ENCODE data around the gene BEGAIN. TPM values are rescaled to one million over a fixed set of nuclear protein-coding genes. Genes with fewer than 3 reads are reported as not detected.

The BEGAIN gene
- total and polyA plus RNA-seq, 2 experiments from 2014 or later: 0.11 to 0.65 TPM

- H3K4me3 ChIP-seq: no peak overlapping the region
- H4K20me1 ChIP-seq (ENCODE audit: insufficient read depth): no peaks in the 10 kb centered on the region
- no peaks in the 10 kb centered on the region for H3K79me2 ChIP-seq (ENCODE audit: insufficient read depth)
- H3K27me3 ChIP-seq (replicated peaks; ENCODE audit: insufficient read depth): no peaks in the 10 kb centered on the region
- DNase-seq: no peak
- WGBS, 2 experiments (ENCODE audit: low coverage in 1 of 2, low lambda C conversion rate in 2 of 2, missing lambda C conversion rate in 2 of 2): 69 to 77% methylated on average over 11 to 15 of the region's 15 CpGs
- no peaks in the 10 kb centered on the region for H3K9me2 ChIP-seq (ENCODE audit: insufficient read depth)
- no peak overlapping the region for H3K27ac ChIP-seq
- no peak overlapping the region for H2AFZ ChIP-seq
- no peak overlapping the region for H3K9ac ChIP-seq
- H3K4me1 ChIP-seq (ENCODE audit: insufficient read depth): no peaks in the 10 kb centered on the region
- in situ Hi-C loops (cut with MboI): no loop called here
- no peak overlapping the region for H3K4me2 ChIP-seq (ENCODE audit: unreplicated experiment)
- TF ChIP-seq EZH2 (IDR thresholded peaks at IDR 0.05; ENCODE audit: insufficient read depth, poor library complexity, severe bottlenecking): no peak
- TF ChIP-seq EZH2phosphoT487 (IDR thresholded peaks at IDR 0.05; ENCODE audit: insufficient read depth, low read depth): no peak
- no peaks in the 10 kb centered on the region for H3K36me3 ChIP-seq (ENCODE audit: low read depth)
- no peaks in the 10 kb centered on the region for H3K9me3 ChIP-seq (ENCODE audit: low read depth)
- no peaks in the 10 kb centered on the region for H3F3A ChIP-seq (ENCODE audit: insufficient read depth)
These were observed 26.2 kb downstream of the BEGAIN start for GRCh38 chr14:100561005-100561404.

DNA sequence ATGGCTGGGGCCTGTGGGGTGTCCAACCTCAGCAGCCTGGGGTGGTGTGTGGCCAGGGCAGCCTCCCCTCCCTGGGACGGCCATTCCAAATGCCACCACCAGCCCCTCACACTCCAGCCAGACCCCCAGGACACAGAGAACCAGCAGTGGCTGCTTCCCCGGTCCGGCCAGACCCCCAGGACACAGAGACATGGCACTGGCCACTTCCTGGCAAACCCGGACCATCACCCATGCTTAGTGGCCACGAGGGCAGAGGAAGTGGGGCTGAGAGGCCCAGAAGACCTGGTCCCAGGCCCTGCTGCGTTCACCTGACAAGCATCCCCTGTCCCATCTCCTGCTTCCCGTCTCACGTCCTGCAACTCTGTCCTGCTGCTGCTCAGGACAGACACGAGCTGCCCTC lies 26.7 kb downstream of the BEGAIN start:
- no peak overlapping the region for H3K9ac ChIP-seq
- H3K79me2 ChIP-seq (ENCODE audit: insufficient read depth): no peaks in the 10 kb centered on the region
- no peak overlapping the region for H3K4me3 ChIP-seq
- H3K27me3 ChIP-seq (replicated peaks; ENCODE audit: insufficient read depth): no peaks in the 10 kb centered on the region
- H2AFZ ChIP-seq: no peak overlapping the region
- in situ Hi-C loops (cut with MboI): no loop called here
- no peaks in the 10 kb centered on the region for H3K36me3 ChIP-seq (ENCODE audit: low read depth)
- no peaks in the 10 kb centered on the region for H3K9me2 ChIP-seq (ENCODE audit: insufficient read depth)
- H3K27ac ChIP-seq: no peak overlapping the region
- TF ChIP-seq EZH2 (IDR thresholded peaks at IDR 0.05; ENCODE audit: insufficient read depth, poor library complexity, severe bottlenecking) (no peak), EZH2phosphoT487 (IDR thresholded peaks at IDR 0.05; ENCODE audit: insufficient read depth, low read depth) (no peak)
- no peaks in the 10 kb centered on the region for H3F3A ChIP-seq (ENCODE audit: insufficient read depth)
- no peak overlapping the region for H3K4me2 ChIP-seq (ENCODE audit: unreplicated experiment)
- H4K20me1 ChIP-seq (ENCODE audit: insufficient read depth): no peaks in the 10 kb centered on the region
- WGBS, 2 experiments (ENCODE audit: low coverage in 1 of 2, low lambda C conversion rate in 2 of 2, missing lambda C conversion rate in 2 of 2): 77 to 87% methylated on average over 8 of the region's 9 CpGs
- no peaks in the 10 kb centered on the region for H3K4me1 ChIP-seq (ENCODE audit: insufficient read depth)
- no peak for DNase-seq
- no peaks in the 10 kb centered on the region for H3K9me3 ChIP-seq (ENCODE audit: low read depth)

DNA sequence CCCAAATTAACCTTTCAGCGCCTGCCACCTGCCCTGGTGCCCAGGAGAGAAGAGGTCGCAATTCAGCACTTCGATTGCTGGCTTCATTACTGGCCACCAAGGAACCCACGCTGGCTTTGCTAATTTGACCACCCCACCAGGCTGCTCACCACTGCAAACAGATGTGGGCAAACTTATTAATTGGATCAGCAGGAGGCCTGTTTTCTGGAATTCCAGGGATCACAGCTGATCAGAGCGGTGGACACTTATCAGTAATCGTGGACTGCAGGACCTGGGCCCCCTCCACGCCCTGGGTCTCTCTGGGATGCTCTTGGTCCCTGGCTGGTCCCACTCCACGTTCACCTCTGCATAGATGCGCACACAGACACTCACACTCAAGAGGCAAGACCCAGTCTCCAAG lies 27.8 kb downstream of the BEGAIN start:
- DNase-seq: no peak
- no peak overlapping the region for H3K4me2 ChIP-seq (ENCODE audit: unreplicated experiment)
- no peak overlapping the region for H3K9ac ChIP-seq
- no peaks in the 10 kb centered on the region for H3F3A ChIP-seq (ENCODE audit: insufficient read depth)
- H3K27me3 ChIP-seq (replicated peaks; ENCODE audit: insufficient read depth): no peaks in the 10 kb centered on the region
- H3K27ac ChIP-seq: no peak overlapping the region
- H3K9me2 ChIP-seq (ENCODE audit: insufficient read depth): no peaks in the 10 kb centered on the region
- no peak overlapping the region for H3K4me3 ChIP-seq
- no peaks in the 10 kb centered on the region for H4K20me1 ChIP-seq (ENCODE audit: insufficient read depth)
- no peak overlapping the region for H2AFZ ChIP-seq
- H3K79me2 ChIP-seq (ENCODE audit: insufficient read depth): no peaks in the 10 kb centered on the region
- no peaks in the 10 kb centered on the region for H3K4me1 ChIP-seq (ENCODE audit: insufficient read depth)
- TF ChIP-seq EZH2 (IDR thresholded peaks at IDR 0.05; ENCODE audit: insufficient read depth, poor library complexity, severe bottlenecking) (no peak), EZH2phosphoT487 (IDR thresholded peaks at IDR 0.05; ENCODE audit: insufficient read depth, low read depth) (no peak)
- in situ Hi-C loops (cut with MboI): no loop called here
- H3K9me3 ChIP-seq (ENCODE audit: low read depth): no peaks in the 10 kb centered on the region
- H3K36me3 ChIP-seq (ENCODE audit: low read depth): no peaks in the 10 kb centered on the region
- WGBS, 2 experiments (ENCODE audit: low coverage in 1 of 2, low lambda C conversion rate in 2 of 2, missing lambda C conversion rate in 2 of 2): 80 to 82% methylated on average over 9 of the region's 9 CpGs

GRCh38 chr14:100558966-100559365 lies 28.3 kb downstream of the BEGAIN start:
- Histone ChIP-seq H3K79me2 (ENCODE audit: insufficient read depth) (no peaks in the 10 kb centered on the region), H3K9me2 (ENCODE audit: insufficient read depth) (no peaks in the 10 kb centered on the region), H3K27ac (no peak overlapping the region), H3K27me3 (replicated peaks; ENCODE audit: insufficient read depth) (no peaks in the 10 kb centered on the region), H3K4me2 (ENCODE audit: unreplicated experiment) (no peak overlapping the region), H4K20me1 (ENCODE audit: insufficient read depth) (no peaks in the 10 kb centered on the region), H3K36me3 (ENCODE audit: low read depth) (no peaks in the 10 kb centered on the region), H3K4me1 (ENCODE audit: insufficient read depth) (no peaks in the 10 kb centered on the region), H3K4me3 (no peak overlapping the region), H3K9ac (no peak overlapping the region), H2AFZ (no peak overlapping the region), H3F3A (ENCODE audit: insufficient read depth) (no peaks in the 10 kb centered on the region), H3K9me3 (ENCODE audit: low read depth) (no peaks in the 10 kb centered on the region)
- TF ChIP-seq EZH2phosphoT487 (IDR thresholded peaks at IDR 0.05; ENCODE audit: insufficient read depth, low read depth) (no peak), EZH2 (IDR thresholded peaks at IDR 0.05; ENCODE audit: insufficient read depth, poor library complexity, severe bottlenecking) (no peak)
- in situ Hi-C loops (cut with MboI): no loop called here
- WGBS, 2 experiments (ENCODE audit: low coverage in 1 of 2, low lambda C conversion rate in 2 of 2, missing lambda C conversion rate in 2 of 2): 76 to 81% methylated on average over 4 to 8 of the region's 8 CpGs
- no peak for DNase-seq

DNA sequence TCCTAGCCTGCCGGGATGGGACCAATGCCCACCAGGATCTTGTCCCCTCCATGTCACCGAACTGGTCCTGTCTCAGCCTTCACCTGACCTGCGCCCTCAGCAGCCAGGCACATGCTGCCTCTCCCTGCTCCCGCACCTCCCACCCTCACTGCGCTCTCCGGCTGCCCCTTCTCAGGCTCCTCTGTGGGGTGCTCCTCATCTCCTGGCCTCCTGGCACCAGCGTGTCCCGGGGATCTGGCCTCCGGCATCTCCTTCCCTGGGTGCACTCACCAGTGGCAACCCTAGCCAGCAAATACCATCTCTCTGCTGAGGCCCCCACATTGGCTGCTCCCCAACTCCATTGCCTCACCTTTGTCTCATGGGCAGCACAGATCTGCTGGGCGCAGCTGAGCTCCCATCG lies 29.0 kb downstream of the BEGAIN start:
- no peak overlapping the region for H3K4me3 ChIP-seq
- in situ Hi-C loops (cut with MboI): no loop called here
- WGBS, 2 experiments (ENCODE audit: low coverage in 1 of 2, low lambda C conversion rate in 2 of 2, missing lambda C conversion rate in 2 of 2): 87% methylated on average over 11 of the region's 11 CpGs
- no peak overlapping the region for H2AFZ ChIP-seq
- H3K9me3 ChIP-seq (ENCODE audit: low read depth): no peaks in the 10 kb centered on the region
- TF ChIP-seq EZH2 (IDR thresholded peaks at IDR 0.05; ENCODE audit: insufficient read depth, poor library complexity, severe bottlenecking) (no peak), EZH2phosphoT487 (IDR thresholded peaks at IDR 0.05; ENCODE audit: insufficient read depth, low read depth) (no peak)
- H3K79me2 ChIP-seq (ENCODE audit: insufficient read depth): no peaks in the 10 kb centered on the region
- H3K27ac ChIP-seq: no peak overlapping the region
- H3F3A ChIP-seq (ENCODE audit: insufficient read depth): no peaks in the 10 kb centered on the region
- H3K4me1 ChIP-seq (ENCODE audit: insufficient read depth): no peaks in the 10 kb centered on the region
- DNase-seq: no peak
- H4K20me1 ChIP-seq (ENCODE audit: insufficient read depth): no peaks in the 10 kb centered on the region
- no peaks in the 10 kb centered on the region for H3K9me2 ChIP-seq (ENCODE audit: insufficient read depth)
- no peak overlapping the region for H3K4me2 ChIP-seq (ENCODE audit: unreplicated experiment)
- H3K36me3 ChIP-seq (ENCODE audit: low read depth): no peaks in the 10 kb centered on the region
- no peak overlapping the region for H3K9ac ChIP-seq
- H3K27me3 ChIP-seq (replicated peaks; ENCODE audit: insufficient read depth): no peaks in the 10 kb centered on the region

All from GM23248 (cell line).